ENCODE measurements around the gene TAS2R1.

DNA sequence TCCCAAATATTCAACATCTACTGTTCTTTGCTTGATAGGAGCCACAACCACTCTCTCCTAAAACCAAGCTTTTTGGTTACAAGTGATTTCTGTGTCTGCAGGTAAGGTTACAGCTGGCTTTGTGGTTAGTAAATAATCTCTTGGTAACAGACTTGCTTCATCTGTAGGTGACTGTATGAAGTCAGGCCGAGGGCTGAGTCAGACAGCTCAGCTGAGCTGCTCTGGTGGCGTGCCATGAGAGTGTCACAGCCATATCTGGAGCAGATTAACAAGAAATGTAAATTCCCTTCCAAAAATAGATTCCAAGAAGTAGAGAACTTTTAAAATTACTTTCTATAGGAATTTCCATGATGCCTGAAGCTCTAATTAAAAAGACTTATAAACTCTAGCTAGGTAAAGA, 23.7 kb upstream of the TAS2R1 start:
- TF ChIP-seq, protein P1, sequence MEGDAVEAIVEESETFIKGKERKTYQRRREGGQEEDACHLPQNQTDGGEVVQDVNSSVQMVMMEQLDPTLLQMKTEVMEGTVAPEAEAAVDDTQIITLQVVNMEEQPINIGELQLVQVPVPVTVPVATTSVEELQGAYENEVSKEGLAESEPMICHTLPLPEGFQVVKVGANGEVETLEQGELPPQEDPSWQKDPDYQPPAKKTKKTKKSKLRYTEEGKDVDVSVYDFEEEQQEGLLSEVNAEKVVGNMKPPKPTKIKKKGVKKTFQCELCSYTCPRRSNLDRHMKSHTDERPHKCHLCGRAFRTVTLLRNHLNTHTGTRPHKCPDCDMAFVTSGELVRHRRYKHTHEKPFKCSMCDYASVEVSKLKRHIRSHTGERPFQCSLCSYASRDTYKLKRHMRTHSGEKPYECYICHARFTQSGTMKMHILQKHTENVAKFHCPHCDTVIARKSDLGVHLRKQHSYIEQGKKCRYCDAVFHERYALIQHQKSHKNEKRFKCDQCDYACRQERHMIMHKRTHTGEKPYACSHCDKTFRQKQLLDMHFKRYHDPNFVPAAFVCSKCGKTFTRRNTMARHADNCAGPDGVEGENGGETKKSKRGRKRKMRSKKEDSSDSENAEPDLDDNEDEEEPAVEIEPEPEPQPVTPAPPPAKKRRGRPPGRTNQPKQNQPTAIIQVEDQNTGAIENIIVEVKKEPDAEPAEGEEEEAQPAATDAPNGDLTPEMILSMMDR (IDR thresholded peaks at IDR 0.05): no peak
- TF ChIP-seq POLR2A (IDR thresholded peaks at IDR 0.05): no peak
- peak in 1 of 3 donors; percentile 29 for TF ChIP-seq POLR2AphosphoS5 (IDR thresholded peaks at IDR 0.05)
- TF ChIP-seq EP300 (IDR thresholded peaks at IDR 0.05): no peak

Measured in stomach (tissue), 4 donors.